AG04449 (cell line): ENCODE results near the gene RPLP1.

Experiments used
- CTCF ChIA-PET: fragments of 350-600 bp; formaldehyde crosslinking; extraction: SDS; loops from one replicate; lab custom pipeline; 2021; ENCODE audit warnings: antibody characterized with exemption; lab: Yijun Ruan, JAX
- POLR2A ChIA-PET: fragments of 400-600, 350-600 bp; formaldehyde crosslinking; extraction: SDS; loops from one replicate; lab custom pipeline; 2020; ENCODE audit warnings: antibody characterized with exemption, inconsistent platforms; lab: Yijun Ruan, JAX
- DNase-seq: peaks from one replicate; pipeline ENCODE4 v3.0.0-alpha.2; 2010; ENCODE audit warnings: low read depth, low spot score
- H3K4me3 ChIP-seq: 2 replicates; pipeline ENCODE4 v1.5.1; 2011; ENCODE audit warnings: low read depth, mild to moderate bottlenecking, control low read depth, low read length
- CTCF ChIP-seq: IDR thresholded peaks from one replicate; pipeline ENCODE4 v1.5.1; 2011; ENCODE audit warnings: mild to moderate bottlenecking, moderate library complexity, low read length, control low read depth, inconsistent platforms; ENCODE audit not compliant: insufficient read depth; ENCODE audit errors: missing control alignments

The RPLP1 gene

GRCh38 chr15:69497667-69498066, 45.0 kb downstream of the RPLP1 start:
- no peak for DNase-seq
- H3K4me3 ChIP-seq, result no peak overlapping the region
- no peak for TF ChIP-seq CTCF
- ChIA-PET CTCF (no interaction called here), POLR2A (no interaction called here)

- ChIA-PET CTCF (no interaction called here), POLR2A (no interaction called here)
- no peak for TF ChIP-seq CTCF
- no peak for DNase-seq
- H3K4me3 ChIP-seq, result no peak overlapping the region
These were observed 45.7 kb downstream of the RPLP1 start for GRCh38 chr15:69498282-69498681.

GRCh38 chr15:69498987-69499386, 46.4 kb downstream of the RPLP1 start:
- no peak for DNase-seq
- POLR2A ChIA-PET, result no interaction called here
- CTCF ChIA-PET, result no interaction called here
- no peak overlapping the region for H3K4me3 ChIP-seq
- TF ChIP-seq CTCF, result no peak

DNA sequence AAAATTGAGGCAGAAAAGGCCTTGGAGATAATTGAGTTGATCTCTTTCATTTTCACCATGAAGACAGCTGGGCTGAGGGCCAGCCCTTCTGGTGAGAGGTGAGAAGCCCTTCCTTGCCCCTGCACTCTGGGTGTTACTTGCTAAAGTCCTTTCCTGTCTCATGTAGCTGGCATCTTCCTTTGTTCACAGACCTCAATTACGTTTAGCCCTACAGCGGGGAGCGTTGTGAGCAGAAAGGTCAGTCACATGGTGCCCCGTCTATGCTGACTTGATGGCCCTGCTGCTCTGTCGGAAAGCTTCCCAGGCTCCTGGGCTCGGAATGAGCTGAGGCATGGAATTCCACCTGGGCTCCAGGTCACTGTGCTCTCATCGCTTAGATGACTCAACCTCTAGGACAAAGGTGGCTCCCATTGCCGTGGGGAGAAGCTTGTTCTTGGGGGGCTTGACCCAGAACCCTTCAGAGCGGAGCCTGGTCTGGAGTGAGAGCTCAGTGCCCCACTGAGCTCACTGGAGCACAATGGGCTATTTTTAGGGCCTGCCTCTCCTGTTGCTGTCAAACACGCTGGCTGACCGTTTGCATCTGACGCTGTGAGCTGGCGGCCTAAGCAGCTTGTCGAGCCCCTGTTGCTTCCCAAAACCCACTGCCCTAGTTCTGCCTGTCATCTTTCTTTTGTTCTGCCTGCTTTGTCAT, 47.0 kb downstream of the RPLP1 start:
- ChIA-PET CTCF (interaction anchor here (1.9 kb wide), 1 partner anchor 34 kb away, joined by 4 read pairs; no protein-coding TSS in a partner anchor), POLR2A (no interaction called here)
- no peak for TF ChIP-seq CTCF
- H3K4me3 ChIP-seq, result no peak overlapping the region
- no peak for DNase-seq

DNA sequence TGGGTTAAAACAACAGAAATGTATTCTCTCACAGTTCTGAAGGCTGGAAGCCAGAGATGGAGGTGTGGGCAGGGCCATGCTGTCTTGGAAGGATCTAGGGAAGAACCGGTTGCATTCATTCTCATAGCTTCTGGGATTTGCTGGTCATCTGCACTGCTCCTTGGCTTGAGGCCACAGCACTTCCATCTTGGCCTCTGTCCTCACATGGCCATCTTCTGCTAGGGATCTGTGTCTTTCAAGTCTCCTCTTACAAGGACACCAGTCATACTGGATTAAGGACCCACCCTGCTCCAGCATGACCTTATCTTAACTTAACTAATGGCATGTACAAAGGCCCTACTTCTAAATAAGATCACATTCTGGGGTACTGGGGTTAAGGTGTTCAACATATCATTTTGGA, 47.7 kb downstream of the RPLP1 start:
- no peak overlapping the region for H3K4me3 ChIP-seq
- no peak for DNase-seq
- ChIA-PET CTCF (interaction anchor here (0.9 to 1.9 kb wide), 2 partner anchors 22 to 35 kb away, joined by 3 to 4 read pairs; no protein-coding TSS in a partner anchor), POLR2A (no interaction called here)
- TF ChIP-seq CTCF, result no peak

DNA sequence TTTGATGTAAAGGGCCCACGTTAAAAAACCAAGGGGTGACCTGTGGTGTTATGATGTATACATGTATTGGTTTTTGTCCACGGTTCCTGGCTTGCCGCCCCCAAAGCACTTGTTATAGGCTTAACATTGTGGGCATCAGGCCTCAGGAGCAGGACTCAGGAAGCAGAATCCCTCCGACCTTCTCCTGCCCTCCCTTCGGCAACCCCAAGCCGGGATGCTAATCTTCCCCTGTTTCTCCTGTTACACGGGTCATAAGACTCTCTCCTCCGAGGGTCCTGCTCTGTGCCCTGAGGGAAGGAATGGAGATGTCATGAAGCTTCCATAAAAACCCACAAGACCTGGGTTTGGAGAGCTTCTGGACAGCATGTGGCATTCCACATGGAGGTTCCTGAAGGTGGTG, 48.8 kb downstream of the RPLP1 start:
- ChIA-PET CTCF (no interaction called here), POLR2A (no interaction called here)
- DNase-seq, result no peak
- no peak for TF ChIP-seq CTCF
- no peak overlapping the region for H3K4me3 ChIP-seq
